HG02884 (cell line): Measurements from ENCODE around the gene FAM76A.
A peak's percentile ranks its signal among the peaks of the same experiment; 100 is the strongest.
"Not testable (repeated sequence)": the region's sequence is repeated elsewhere in the genome, so short reads cannot be mapped to it uniquely, and the experiment has no call there.

Experiments used
- ATAC-seq: cut with Tn5 transposase; IDR thresholded peaks from one replicate; pipeline ENCODE4 v1.9.1; 2021; ENCODE audit warnings: mild to moderate bottlenecking, moderate library complexity; ENCODE audit not compliant: unreplicated experiment

Gene FAM76A

DNA sequence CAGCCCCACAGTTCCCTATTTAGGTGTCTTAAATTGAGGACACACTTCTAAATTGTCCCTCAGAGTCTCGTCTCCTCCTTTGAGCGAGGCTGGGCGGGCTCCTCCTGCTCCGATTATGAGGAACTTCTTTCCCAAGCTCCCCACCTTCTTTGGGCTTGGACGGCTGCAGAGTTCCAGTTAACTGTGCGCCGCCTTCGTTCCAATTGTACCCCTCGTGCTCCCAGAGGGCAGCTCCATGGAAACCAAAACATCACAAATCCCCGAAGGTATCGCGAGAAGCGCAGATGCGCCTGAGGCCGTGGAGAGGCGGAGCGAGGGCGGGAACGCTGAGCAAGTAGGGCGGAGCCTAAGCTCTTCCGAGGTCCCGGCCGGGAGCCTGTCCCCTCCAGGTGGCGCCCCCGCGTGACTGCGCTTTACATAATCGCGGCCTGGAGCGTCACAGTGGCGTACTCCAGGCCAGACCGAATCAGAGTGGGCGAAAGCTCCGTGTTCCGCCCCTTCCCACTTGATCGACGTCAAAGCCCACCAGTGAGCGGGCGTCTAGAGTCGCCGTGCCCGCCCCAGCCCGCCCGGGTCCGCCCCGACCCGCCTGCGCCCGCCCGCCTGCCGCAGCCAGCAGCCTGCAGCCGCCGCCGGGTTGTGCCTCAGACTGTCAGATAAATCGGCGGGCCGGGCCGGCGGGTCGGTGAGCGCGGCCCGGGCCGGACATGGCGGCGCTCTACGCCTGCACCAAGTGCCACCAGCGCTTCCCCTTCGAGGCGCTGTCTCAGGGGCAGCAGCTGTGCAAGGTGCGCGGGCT, at the start of gene FAM76A:
FAM76A (plus strand) TSS at position 588 of the 799 bp plus-strand sequence; CDS start at position 708, 120 bp downstream.
- peak; percentile 93 for ATAC-seq

DNA sequence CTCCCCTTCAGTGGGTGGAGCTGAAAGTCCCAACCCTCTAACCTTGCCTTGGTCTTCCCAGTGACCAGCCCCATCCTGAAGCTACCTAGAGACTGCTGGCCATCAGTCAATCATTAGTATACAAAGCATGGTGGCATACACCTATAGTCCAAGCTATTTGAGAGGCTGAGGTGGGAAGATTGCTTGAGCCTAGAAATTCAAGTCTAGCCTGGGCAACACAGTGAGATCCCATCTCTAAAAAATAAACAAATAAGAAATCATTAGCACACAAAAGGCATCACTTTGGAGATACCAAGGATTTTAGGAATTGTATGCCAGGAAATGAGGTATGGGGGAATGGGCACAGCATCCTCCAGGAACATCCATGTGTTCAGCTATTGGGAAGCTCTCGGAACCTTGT, 49.4 kb upstream of the FAM76A start:
- ATAC-seq, result no peak

DNA sequence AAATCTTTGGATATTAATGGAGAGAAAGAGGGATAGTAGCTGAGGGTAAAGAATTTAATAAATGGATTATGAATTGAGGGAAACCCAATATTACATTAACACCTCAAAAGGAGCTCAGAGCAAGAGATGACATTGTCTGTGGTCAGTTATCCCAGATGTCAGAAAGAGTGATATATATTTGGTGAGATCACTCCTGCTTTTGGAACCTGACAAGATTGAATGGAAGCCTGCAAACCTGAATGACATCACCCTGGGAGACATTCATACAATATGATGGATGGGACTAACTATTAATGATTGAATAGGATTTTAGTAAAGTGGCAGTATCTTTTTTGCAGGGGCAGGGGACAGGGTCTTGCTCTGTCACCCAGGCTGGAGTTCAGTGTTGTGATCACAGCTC, 47.0 kb upstream of the FAM76A start:
- ATAC-seq, result no peak

DNA sequence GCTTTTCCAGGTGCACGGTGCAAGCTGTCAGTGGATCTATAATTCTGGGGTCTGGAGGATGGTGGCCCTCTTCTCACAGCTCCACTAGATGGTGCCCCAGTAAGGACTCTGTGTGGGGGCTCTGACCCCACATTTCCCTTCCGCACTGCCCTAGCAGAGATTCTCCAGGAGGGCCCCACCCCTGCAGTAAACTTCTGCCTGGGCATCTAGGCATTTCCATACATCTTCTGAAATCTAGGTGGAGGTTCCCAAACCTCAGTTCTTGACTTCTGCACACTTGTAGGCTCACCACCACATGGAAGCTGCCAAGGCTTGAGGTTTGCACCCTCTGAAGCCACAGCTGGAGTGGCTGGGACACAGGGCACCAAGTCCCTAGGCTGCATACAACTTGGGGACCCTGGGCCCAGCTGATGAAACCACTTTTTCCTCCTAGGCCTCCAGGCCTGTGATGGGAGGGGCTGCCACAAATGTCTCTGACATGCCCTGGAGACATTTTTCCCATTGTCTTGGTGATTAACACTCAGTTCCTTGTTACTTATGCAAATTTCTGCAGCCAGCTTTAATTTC, 45.5 kb upstream of the FAM76A start:
- ATAC-seq, result not testable (repeated sequence)

- not testable (repeated sequence) for ATAC-seq
These were observed 44.2 kb upstream of the FAM76A start for GRCh38 chr1:27681580-27681979.

- ATAC-seq, result no peak
These were observed 43.3 kb upstream of the FAM76A start for GRCh38 chr1:27682351-27682944.

DNA sequence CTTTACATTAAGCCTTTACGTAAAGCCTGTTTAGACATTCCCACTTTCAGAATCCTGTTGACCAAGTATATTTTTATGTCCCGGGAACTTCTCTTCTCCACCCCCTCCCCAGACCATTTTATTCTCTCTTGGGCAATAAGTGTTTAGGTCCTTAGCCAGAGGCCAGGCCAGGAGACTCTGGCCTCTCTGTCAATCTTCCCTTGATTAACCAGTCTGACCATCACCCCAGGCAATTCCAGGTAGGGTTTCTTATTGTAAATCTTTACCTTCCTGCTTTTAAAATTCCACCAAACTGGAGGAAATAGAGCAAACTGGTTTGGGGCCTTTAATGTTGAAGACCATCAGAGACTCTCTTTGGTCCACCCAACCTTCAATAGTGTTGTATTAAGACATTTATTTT, 41.6 kb upstream of the FAM76A start:
- ATAC-seq, result no peak

GRCh38 chr1:27686223-27686990, 39.4 kb upstream of the FAM76A start:
- no peak for ATAC-seq

DNA sequence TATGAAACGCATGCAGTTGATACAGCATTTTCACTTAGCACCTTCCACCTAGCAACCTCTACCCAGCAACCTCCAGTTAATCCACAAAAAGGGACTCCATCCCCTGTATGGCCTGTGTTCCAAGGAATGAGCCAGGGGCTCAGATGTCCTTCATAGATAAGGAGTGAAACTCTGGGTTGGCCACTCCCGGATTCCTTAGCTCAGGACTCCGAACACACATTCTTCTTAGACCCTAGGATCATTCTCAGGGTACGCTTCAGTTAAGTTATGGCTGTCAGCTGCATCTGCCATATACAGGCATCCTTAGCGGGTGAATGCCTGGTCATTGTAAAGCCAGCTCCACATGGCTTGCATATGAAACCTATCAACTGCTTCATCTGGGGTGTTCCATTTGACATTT, 37.9 kb upstream of the FAM76A start:
- ATAC-seq, result no peak

GRCh38 chr1:27689423-27690173, 36.2 kb upstream of the FAM76A start:
- no peak for ATAC-seq

DNA sequence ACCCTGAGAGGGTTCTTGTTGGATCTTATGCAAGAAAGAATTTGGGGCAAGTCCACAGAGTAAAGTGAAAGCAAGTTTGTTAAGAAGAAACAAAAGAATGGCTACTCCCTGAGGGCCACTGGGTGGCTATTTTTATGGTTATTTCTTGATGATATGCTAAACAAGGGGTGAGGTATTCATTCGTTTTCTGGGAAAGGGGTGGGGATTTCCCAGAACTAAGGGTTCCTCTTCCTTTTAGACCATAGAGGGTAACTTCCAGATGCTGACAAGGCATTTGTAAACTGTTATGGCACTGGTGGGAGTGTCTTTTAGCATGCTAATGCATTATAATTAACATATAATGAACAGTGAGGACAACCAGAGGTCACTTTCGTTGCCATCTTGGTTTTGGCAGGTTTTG, 35.6 kb upstream of the FAM76A start:
- ATAC-seq, result no peak

GRCh38 chr1:27696835-27697234, 28.9 kb upstream of the FAM76A start:
- not testable (repeated sequence) for ATAC-seq

DNA sequence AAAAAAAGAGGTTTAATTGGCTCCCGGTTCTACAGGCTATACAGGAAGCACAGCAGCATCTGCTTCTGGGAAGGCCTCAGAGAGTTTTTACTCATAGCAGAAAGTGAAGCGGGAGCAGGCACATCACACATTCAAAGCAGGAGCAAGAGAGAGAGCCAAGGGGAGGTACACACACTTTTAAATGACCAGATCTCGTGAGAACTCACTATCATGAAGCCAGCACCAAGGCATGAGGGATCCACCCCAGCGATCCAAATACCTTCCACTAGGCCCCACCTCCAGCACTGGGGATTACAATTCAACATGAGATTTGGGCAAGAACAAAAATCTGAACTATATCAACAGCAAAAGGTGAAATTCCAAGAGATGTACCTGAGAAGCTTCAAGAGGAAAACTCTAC, 20.8 kb upstream of the FAM76A start:
- no peak for ATAC-seq

DNA sequence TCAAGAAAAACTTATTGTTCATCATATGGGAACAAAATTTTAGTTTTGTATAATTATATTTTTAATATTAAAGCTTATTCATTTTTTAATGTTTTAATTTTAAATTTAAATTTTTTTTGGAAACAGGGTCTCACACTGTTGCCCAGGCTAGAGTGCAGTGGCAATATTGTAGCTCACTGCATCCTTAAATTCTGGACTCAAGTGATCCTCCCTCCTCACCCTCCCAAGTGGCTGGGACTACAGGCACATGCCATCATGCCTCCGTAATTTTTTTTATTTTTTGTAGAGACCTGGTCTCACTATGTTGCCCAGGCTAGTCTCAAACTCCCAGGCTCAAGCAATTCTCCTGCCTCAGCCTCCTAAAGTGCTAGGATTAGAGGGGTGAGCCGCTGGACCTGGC, 20.2 kb upstream of the FAM76A start:
- no peak for ATAC-seq

- no peak for ATAC-seq
These were observed 15.2 kb upstream of the FAM76A start for GRCh38 chr1:27710574-27710973.

DNA sequence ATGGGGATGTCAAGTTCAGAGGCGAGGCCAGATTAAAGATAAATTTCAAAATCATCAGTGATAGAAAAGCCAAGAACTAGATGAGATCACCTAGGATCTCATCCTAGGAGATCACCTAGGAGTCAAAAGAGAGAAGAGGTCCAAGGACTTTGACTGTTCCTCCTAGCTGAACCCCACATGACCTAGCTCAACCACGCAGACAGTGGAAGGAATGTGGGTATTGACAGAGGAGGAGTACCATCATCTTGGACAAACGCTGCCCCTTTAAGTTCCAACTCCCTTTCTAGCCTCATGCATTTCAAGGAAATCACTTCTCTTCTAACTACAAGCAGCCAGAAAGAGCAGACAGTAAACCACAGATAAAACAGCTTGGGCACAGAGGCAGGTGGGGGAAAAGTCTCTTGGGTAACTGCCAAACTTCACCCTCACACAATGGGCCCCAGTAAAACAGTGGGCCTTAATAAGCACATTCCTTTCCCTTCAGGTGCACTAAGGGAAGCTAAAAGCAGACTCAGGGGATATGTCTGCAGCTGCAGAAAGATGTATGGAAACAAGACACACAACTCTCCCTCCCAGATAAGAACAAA, 12.5 kb upstream of the FAM76A start:
- ATAC-seq, result no peak

GRCh38 chr1:27713869-27714513, 11.8 kb upstream of the FAM76A start:
- ATAC-seq, result no peak

GRCh38 chr1:27716262-27716895, 9.4 kb upstream of the FAM76A start:
- ATAC-seq, result no peak
